Endothelial cell of umbilical vein (primary cell): ENCODE measurements around the gene PXK. TPM values are rescaled to one million over a fixed set of nuclear protein-coding genes. Genes with fewer than 3 reads are reported as not detected.

Experiments
- BruUV-seq: library from RNA; stranded (reverse); fragments of 400-500 nt; replicated peaks from 2 replicates; lab custom pipeline; 2021; lab: Mats Ljungman, UMichigan
- CTCF ChIA-PET: fragments of 300-600, 350-600 bp; sonication (Branson Sonifier 250); formaldehyde crosslinking; loops from one replicate; lab custom pipeline; 2021; ENCODE audit warnings: antibody characterized with exemption, inconsistent platforms; lab: Charles Lee
- POLR2A ChIA-PET: fragments of 300-600, 350-600 bp; sonication (Branson Sonifier 250); formaldehyde crosslinking; loops from one replicate; lab custom pipeline; 2021; ENCODE audit warnings: antibody characterized with exemption, inconsistent platforms; lab: Charles Lee
- DNase-seq: peaks from one replicate; pipeline ENCODE4 v3.0.0-alpha.2; 2011; ENCODE audit warnings: low read depth, low spot score
- FAIRE-seq: peaks from 2 replicates; lab custom pipeline; 2011; peaks lifted over from hg19 to GRCh38; lab: Jason Lieb, UNC
- H2AFZ ChIP-seq: 2 replicates; pipeline ENCODE4 v1.6.0; 2012; ENCODE audit warnings: low read depth, low read length, control low read depth, inconsistent platforms
- H3K27ac ChIP-seq: 2 replicates; pipeline ENCODE4 v1.5.1; 2011; ENCODE audit warnings: low read depth, mild to moderate bottlenecking, control low read depth, low read length, moderate library complexity; ENCODE audit not compliant: insufficient read depth
- H3K27me3 ChIP-seq, 2 experiments: 2 replicates each; pipeline versions ENCODE4 v1.6.0 to v1.6.1; 2011; ENCODE audit warnings: low read length in 2 of 2, mixed read lengths in 1 of 2; ENCODE audit not compliant: control insufficient read depth in 2 of 2, insufficient read depth in 2 of 2
- H3K36me3 ChIP-seq, 2 experiments: 2 replicates in 1 of 2; 3 replicates in 1 of 2; pipeline ENCODE4 v1.5.1; 2011; ENCODE audit warnings: low read length in 2 of 2, mild to moderate bottlenecking in 1 of 2, moderate library complexity in 1 of 2; ENCODE audit not compliant: control insufficient read depth in 2 of 2, insufficient read depth in 2 of 2; ENCODE audit errors: extremely low read depth in 1 of 2
- H3K4me1 ChIP-seq: 3 replicates; pipeline ENCODE4 v1.5.1; 2011; ENCODE audit warnings: mild to moderate bottlenecking, low read length; ENCODE audit not compliant: control insufficient read depth, insufficient read depth; ENCODE audit errors: extremely low read depth
- H3K4me2 ChIP-seq: 2 replicates; pipeline ENCODE4 v1.6.1; 2011; ENCODE audit warnings: low read length, control low read depth, mixed read lengths; ENCODE audit not compliant: insufficient read depth
- H3K4me3 ChIP-seq, 3 experiments: fragments of 200-600 bp in 1 of 3; sonication (generic), shearing (Covaris generic) in 1 of 3; replicated peaks in 1 of 3; 2 replicates each; pipeline ENCODE4 v1.5.1; 2011 to 2016; ENCODE audit warnings: control low read depth in 3 of 3, low read length in 3 of 3, mild to moderate bottlenecking in 2 of 3, inconsistent platforms in 1 of 3, low read depth in 1 of 3, moderate library complexity in 1 of 3; ENCODE audit not compliant: insufficient read depth in 1 of 3
- H3K79me2 ChIP-seq: 2 replicates; pipeline ENCODE4 v1.6.0; 2012; ENCODE audit warnings: low read length, inconsistent platforms; ENCODE audit not compliant: control insufficient read depth, insufficient read depth
- H3K9ac ChIP-seq: replicated peaks from 2 replicates; pipeline ENCODE3; 2011; ENCODE audit warnings: low read length, control low read depth; ENCODE audit not compliant: insufficient read depth; ENCODE audit errors: extremely low read depth
- H3K9me1 ChIP-seq: replicated peaks from 3 replicates; pipeline ENCODE4 v1.6.0; 2011; ENCODE audit warnings: mild to moderate bottlenecking, low read length; ENCODE audit not compliant: control insufficient read depth, insufficient read depth; ENCODE audit errors: extremely low read depth
- H3K9me3 ChIP-seq: replicated peaks from 2 replicates; pipeline ENCODE4 v1.5.1; 2012; ENCODE audit warnings: low read length, inconsistent platforms; ENCODE audit not compliant: control insufficient read depth, insufficient read depth
- H4K20me1 ChIP-seq: replicated peaks from 2 replicates; pipeline ENCODE3; 2011; ENCODE audit warnings: mild to moderate bottlenecking, low read length; ENCODE audit not compliant: control insufficient read depth, insufficient read depth; ENCODE audit errors: extremely low read depth
- EZH2 ChIP-seq: IDR thresholded peaks from 2 replicates; pipeline ENCODE4 v1.6.1; 2012; ENCODE audit warnings: borderline replicate concordance, low read depth, mild to moderate bottlenecking, moderate library complexity, low read length, inconsistent platforms; ENCODE audit not compliant: severe bottlenecking
- FOS ChIP-seq: IDR thresholded peaks from 2 replicates; pipeline ENCODE4 v1.6.1; 2011; ENCODE audit warnings: mild to moderate bottlenecking, low read length, moderate library complexity, borderline replicate concordance; ENCODE audit not compliant: insufficient read depth
- GATA2 ChIP-seq: IDR thresholded peaks from 2 replicates; pipeline ENCODE4 v1.7.0; 2011; ENCODE audit warnings: low read depth, mild to moderate bottlenecking, moderate library complexity, mixed read lengths, low read length; ENCODE audit not compliant: insufficient read length, insufficient read depth
- JUN ChIP-seq: IDR thresholded peaks from 2 replicates; pipeline ENCODE4 v1.6.1; 2011; ENCODE audit warnings: borderline replicate concordance, low read depth; ENCODE audit not compliant: insufficient read length, insufficient read depth
- MYC ChIP-seq: IDR thresholded peaks from one replicate; pipeline ENCODE4 v1.6.1; 2011; ENCODE audit warnings: mild to moderate bottlenecking, low read depth, low read length
- POLR2A ChIP-seq: IDR thresholded peaks from 2 replicates; pipeline ENCODE4 v1.6.1; 2012; ENCODE audit warnings: low read depth, mild to moderate bottlenecking, control low read depth, low read length
- POLR2AphosphoS5 ChIP-seq: IDR thresholded peaks from 2 replicates; pipeline ENCODE4 v1.6.1; 2012; ENCODE audit warnings: low read depth, mild to moderate bottlenecking, control low read depth, low read length, moderate library complexity; ENCODE audit not compliant: insufficient read depth
- dilution Hi-C: fragments of 300-500 bp; cut with MboI; formaldehyde crosslinking; loops from one replicate; pipeline ENCODE4 v1.15.0; 2019; ENCODE audit warnings: low sequenced_read_pairs; ENCODE audit not compliant: extremely low pct_ligation_motif_present
- intact Hi-C: fragments of 100-400 bp; cut with micrococcal nuclease; formaldehyde crosslinking; loops from one replicate; pipeline ENCODE4 v1.10.0; 2022
- polyA plus RNA-seq, 4 experiments: library from polyadenylated mRNA; depleted of rRNA in 3 of 4; stranded (reverse) in 3 of 4; unstranded in 1 of 4; fragments of >200 nt; gene quantifications; 2 replicates each; pipeline versions ENCODE4 v1.2.1 to v1.2.3, GENCODE V29; 2011 to 2012; ENCODE audit warnings: missing spikeins in 1 of 4
- total RNA-seq: library from RNA; stranded (reverse); gene quantifications from 2 replicates; pipeline ENCODE4 v1.2.3, GENCODE V29; 2021
- TF ChIP-seq, protein P1 (sequence below), 2 donors: IDR thresholded peaks; 1 replicate in 1 of 2; 2 replicates in 1 of 2; pipeline ENCODE4 v1.5.1; 2011; ENCODE audit warnings: low read length in 2 of 2, mild to moderate bottlenecking in 2 of 2, moderate library complexity in 2 of 2, control low read depth in 1 of 2, inconsistent platforms in 1 of 2, low read depth in 1 of 2; ENCODE audit not compliant: insufficient read depth in 1 of 2; ENCODE audit errors: extremely low read depth in 1 of 2
- TF ChIP-seq, protein P2 (sequence below): IDR thresholded peaks from 2 replicates; pipeline ENCODE4 v1.6.1; 2011; ENCODE audit not compliant: insufficient read depth, insufficient read length

Gene PXK
- total and polyA plus RNA-seq, 2 donors (not counting 3 experiments of a cell fraction or from before 2014, with no cell fraction given) = 11.3 to 14.6 TPM

DNA sequence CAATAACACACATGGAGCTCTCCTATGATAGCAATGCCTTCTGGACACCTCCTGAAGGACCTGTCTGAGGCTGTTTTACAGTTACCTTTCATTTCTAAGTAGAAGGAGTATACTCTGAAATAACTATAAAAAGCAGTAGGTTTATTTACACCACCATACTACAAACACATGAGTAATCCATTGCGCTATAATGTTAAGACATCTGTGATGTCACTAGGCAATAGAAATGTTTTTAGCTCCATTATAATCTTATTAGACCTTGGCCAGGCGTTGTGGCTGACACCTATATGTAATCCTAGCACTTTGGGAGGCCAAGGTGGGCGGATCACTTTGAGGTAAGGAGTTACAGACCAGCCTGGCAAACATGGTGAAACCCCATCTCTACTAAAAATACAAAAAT, 24.7 kb downstream of the PXK start:
- DNase-seq (no peak), FAIRE-seq (no peak)
- intact Hi-C loops (no loop called here), dilution Hi-C loops (no loop called here)
- Histone ChIP-seq H3K9ac (no peak overlapping the region), H4K20me1 (no peaks in the 10 kb centered on the region), H2AFZ (no peak overlapping the region), H3K27me3 (no peaks in the 10 kb centered on the region), H3K27ac (no peak overlapping the region), H3K4me3 (no peak overlapping the region), H3K4me2 (no peak overlapping the region), H3K9me3 (no peaks in the 10 kb centered on the region), H3K9me1 (no peaks in the 10 kb centered on the region), H3K36me3 (no peaks in the 10 kb centered on the region), H3K4me1 (no peaks in the 10 kb centered on the region), H3K79me2 (no peaks in the 10 kb centered on the region)
- CTCF ChIA-PET = no interaction called here
- POLR2A ChIA-PET = no interaction called here
- no TSS peak for BruUV-seq
- TF ChIP-seq, protein P1, sequence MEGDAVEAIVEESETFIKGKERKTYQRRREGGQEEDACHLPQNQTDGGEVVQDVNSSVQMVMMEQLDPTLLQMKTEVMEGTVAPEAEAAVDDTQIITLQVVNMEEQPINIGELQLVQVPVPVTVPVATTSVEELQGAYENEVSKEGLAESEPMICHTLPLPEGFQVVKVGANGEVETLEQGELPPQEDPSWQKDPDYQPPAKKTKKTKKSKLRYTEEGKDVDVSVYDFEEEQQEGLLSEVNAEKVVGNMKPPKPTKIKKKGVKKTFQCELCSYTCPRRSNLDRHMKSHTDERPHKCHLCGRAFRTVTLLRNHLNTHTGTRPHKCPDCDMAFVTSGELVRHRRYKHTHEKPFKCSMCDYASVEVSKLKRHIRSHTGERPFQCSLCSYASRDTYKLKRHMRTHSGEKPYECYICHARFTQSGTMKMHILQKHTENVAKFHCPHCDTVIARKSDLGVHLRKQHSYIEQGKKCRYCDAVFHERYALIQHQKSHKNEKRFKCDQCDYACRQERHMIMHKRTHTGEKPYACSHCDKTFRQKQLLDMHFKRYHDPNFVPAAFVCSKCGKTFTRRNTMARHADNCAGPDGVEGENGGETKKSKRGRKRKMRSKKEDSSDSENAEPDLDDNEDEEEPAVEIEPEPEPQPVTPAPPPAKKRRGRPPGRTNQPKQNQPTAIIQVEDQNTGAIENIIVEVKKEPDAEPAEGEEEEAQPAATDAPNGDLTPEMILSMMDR (IDR thresholded peaks at IDR 0.05; ENCODE audit: extremely low read depth in 1 of 2, insufficient read depth in 1 of 2, low read depth in 1 of 2, low read length in 2 of 2) = no peak
- TF ChIP-seq POLR2A = no peak
- TF ChIP-seq FOS = no peak
- TF ChIP-seq, protein P2, sequence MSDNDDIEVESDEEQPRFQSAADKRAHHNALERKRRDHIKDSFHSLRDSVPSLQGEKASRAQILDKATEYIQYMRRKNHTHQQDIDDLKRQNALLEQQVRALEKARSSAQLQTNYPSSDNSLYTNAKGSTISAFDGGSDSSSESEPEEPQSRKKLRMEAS = no peak
- no peak for TF ChIP-seq EZH2
- TF ChIP-seq POLR2AphosphoS5 = no peak
- TF ChIP-seq GATA2 = no peak
- no peak for TF ChIP-seq JUN
- TF ChIP-seq MYC = no peak
